Measurements from ENCODE around the gene SMG6. TPM values are rescaled to one million over a fixed set of nuclear protein-coding genes. Genes with fewer than 3 reads are reported as not detected.

Gene SMG6
- total and polyA plus RNA-seq, 2 experiments from 2014 or later = 23.0 to 50.8 TPM

DNA sequence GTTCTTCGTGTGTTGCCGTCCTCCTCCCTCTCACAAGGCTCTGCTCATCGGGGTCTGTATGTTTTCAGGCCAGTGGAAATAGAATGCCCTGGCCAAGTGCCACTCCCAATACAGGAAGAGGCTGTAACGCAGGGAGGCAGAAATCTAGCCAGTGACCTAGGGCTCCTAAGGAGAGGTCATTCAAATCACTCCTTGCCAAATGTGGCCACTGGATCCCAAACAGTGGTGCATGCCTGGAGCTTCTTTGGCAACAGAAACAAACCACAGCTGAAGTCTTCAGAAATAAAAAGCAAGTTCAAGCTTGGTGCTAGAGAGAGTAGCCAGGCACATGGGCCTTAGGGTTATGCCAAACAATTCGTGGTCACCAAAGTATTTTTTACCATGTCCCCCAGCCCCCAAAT is 66.1 kb downstream of the SMG6 start:
- Histone ChIP-seq H3K9me3 (ENCODE audit: low read depth) (no peaks in the 10 kb centered on the region), H3K36me3 (no peaks in the 10 kb centered on the region), H3K27ac (peak overlapping the region; percentile 92), H3K4me3 (no peak overlapping the region), H3K27me3 (no peaks in the 10 kb centered on the region), H3K4me1 (ENCODE audit: low read depth) (peaks cover 35% of the 10 kb centered on the region)
- TF ChIP-seq, protein P1, sequence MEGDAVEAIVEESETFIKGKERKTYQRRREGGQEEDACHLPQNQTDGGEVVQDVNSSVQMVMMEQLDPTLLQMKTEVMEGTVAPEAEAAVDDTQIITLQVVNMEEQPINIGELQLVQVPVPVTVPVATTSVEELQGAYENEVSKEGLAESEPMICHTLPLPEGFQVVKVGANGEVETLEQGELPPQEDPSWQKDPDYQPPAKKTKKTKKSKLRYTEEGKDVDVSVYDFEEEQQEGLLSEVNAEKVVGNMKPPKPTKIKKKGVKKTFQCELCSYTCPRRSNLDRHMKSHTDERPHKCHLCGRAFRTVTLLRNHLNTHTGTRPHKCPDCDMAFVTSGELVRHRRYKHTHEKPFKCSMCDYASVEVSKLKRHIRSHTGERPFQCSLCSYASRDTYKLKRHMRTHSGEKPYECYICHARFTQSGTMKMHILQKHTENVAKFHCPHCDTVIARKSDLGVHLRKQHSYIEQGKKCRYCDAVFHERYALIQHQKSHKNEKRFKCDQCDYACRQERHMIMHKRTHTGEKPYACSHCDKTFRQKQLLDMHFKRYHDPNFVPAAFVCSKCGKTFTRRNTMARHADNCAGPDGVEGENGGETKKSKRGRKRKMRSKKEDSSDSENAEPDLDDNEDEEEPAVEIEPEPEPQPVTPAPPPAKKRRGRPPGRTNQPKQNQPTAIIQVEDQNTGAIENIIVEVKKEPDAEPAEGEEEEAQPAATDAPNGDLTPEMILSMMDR (IDR thresholded peaks at IDR 0.05; ENCODE audit: low read depth, low read length) = no peak
- DNase-seq (ENCODE audit: low read depth in 1 of 2, low spot score in 1 of 2) = peak in 1 of 2 donors; percentile 77

DNA sequence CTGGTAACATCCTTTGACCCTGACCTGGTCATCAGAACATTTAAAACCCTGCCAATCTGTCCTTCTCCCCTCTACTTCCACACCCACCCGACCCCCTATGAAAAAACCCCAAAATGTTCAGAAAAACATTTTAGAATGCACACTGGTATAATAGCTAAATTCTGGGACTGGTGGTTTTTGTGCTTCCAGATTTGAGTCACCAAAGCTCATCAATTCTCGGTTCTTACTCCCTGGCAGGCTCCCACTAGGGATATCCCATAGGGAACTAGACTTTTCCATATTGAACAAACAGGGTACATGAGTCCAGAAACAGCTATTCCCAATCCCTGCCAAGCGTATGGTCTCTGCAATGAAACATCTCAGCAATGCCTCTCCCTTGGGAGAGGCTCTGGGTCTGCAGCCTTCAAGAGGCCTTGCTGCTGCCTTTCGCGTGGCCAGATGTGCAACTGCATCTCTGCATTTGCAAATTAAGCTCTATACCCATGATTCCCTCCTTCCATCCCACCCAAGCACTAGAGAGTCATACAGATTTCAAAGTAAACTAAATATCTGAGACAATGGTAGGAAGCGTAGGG is 67.7 kb downstream of the SMG6 start:
- Histone ChIP-seq H3K36me3 (no peaks in the 10 kb centered on the region), H3K4me1 (ENCODE audit: low read depth) (peaks cover 38% of the 10 kb centered on the region)
- peak in 1 of 2 donors; percentile 69 for DNase-seq (ENCODE audit: low read depth in 1 of 2, low spot score in 1 of 2)

DNA sequence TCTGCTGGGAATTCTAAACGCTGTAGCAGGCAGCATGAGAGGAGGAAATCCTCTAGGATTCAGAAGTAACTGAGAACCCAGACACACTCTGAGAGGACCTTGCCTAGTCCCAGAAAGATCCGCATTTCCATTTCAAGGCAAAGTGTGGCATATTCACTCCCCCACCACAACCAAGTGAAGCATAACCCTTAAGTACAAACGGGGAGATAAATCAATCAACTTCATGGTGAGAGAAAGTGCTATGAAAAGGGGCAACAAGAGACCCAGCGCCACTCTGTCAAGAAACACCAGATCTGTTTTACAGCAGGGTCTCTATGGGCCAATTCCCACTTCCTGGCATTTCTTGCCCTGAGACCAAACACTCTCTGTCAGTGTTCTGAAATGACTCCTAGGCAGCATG is 68.3 kb downstream of the SMG6 start:
- no peak for DNase-seq (ENCODE audit: low read depth in 1 of 2, low spot score in 1 of 2)
- peaks cover 44% of the 10 kb centered on the region for H3K4me1 ChIP-seq (ENCODE audit: low read depth)
- TF ChIP-seq, protein P1 (IDR thresholded peaks at IDR 0.05; ENCODE audit: low read depth, low read length) = no peak
- no peak overlapping the region for H3K4me3 ChIP-seq
- no peaks in the 10 kb centered on the region for H3K9me3 ChIP-seq (ENCODE audit: low read depth)
- no peaks in the 10 kb centered on the region for H3K36me3 ChIP-seq
- no peaks in the 10 kb centered on the region for H3K27me3 ChIP-seq
- no peak overlapping the region for H3K27ac ChIP-seq

More for the DNA sequence above, 67.7 kb downstream of the SMG6 start:
- Histone ChIP-seq H3K27me3 (no peaks in the 10 kb centered on the region), H3K27ac (no peak overlapping the region), H3K4me3 (no peak overlapping the region), H3K9me3 (ENCODE audit: low read depth) (no peaks in the 10 kb centered on the region)
- TF ChIP-seq, protein P1 (IDR thresholded peaks at IDR 0.05; ENCODE audit: low read depth, low read length) = no peak

DNA sequence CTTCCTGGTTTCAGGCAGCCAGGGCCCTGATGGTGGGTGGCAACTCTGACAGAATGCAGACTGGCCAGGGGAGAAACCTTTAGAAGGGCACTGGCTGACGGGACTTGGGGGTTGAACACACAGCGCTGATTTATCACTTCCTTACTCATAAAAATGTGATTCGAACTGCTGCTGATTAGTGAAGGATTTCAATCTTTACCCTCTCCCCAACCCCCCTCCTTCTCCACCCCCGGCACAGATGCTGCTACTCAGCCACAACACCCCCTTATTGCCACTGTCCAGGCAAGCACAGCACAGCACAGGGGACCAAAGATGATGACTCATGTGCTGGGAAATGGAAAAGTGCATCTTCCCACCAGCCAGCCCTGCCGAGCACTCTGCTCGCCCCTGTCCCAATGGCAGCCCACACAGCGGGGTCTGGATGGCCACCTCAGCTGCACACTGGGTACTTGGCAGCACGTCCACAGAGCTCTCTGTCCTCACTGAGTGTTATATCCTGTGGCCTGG is 70.1 kb downstream of the SMG6 start:
- no peaks in the 10 kb centered on the region for H3K27me3 ChIP-seq
- H3K4me1 ChIP-seq (ENCODE audit: low read depth) = peaks cover 29% of the 10 kb centered on the region
- TF ChIP-seq, protein P1 (IDR thresholded peaks at IDR 0.05; ENCODE audit: low read depth, low read length) = no peak
- H3K4me3 ChIP-seq = no peak overlapping the region
- DNase-seq (ENCODE audit: low read depth in 1 of 2, low spot score in 1 of 2) = peak in 1 of 2 donors; percentile 49
- no peaks in the 10 kb centered on the region for H3K36me3 ChIP-seq
- no peaks in the 10 kb centered on the region for H3K9me3 ChIP-seq (ENCODE audit: low read depth)
- H3K27ac ChIP-seq = no peak overlapping the region

DNA sequence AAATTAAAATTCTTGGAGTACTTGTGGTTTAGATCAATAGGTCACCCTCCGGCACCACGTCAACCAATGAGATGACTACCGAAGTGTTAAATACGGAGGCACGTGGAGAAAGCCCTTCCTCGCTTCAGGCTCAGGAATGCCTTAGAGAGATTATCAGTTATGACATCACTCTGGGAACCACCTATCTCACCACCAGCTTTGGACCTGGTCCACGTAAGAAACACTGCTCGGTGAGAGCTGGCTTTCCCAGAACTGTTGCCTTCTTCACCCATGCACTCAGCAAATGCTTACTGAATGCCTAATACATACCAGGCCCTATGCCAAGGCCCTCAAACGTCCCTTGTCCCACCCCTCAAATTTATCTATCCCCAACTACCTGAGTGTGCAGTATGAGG is 71.3 kb downstream of the SMG6 start:
- Histone ChIP-seq H3K27me3 (no peaks in the 10 kb centered on the region), H3K9me3 (ENCODE audit: low read depth) (no peaks in the 10 kb centered on the region), H3K4me1 (ENCODE audit: low read depth) (peaks cover 16% of the 10 kb centered on the region), H3K27ac (no peak overlapping the region), H3K4me3 (no peak overlapping the region), H3K36me3 (no peaks in the 10 kb centered on the region)
- TF ChIP-seq, protein P1 (IDR thresholded peaks at IDR 0.05; ENCODE audit: low read depth, low read length) = no peak
- DNase-seq (ENCODE audit: low read depth in 1 of 2, low spot score in 1 of 2) = peak in 1 of 2 donors; percentile 91

Measured in cardiac muscle cell (in vitro differentiated cells and primary cell).